D341Med (cell line): ENCODE measurements around the gene POLR2L.

Experiments used
- DNase-seq: peaks from one replicate; pipeline ENCODE4 v3.0.0; 2012; ENCODE audit warnings: low spot score

Gene POLR2L

GRCh38 chr11:842370-843002 is at the start of gene POLR2L, which contains the start of gene TSPAN4:
Gene POLR2L (minus strand): TSS chr11:842529. CDS start chr11:842508, 21 bp downstream.
Gene TSPAN4 (plus strand): TSS chr11:842852. CDS start chr11:850305, 7,453 bp downstream.
- DNase-seq, result peak; percentile 94

DNA sequence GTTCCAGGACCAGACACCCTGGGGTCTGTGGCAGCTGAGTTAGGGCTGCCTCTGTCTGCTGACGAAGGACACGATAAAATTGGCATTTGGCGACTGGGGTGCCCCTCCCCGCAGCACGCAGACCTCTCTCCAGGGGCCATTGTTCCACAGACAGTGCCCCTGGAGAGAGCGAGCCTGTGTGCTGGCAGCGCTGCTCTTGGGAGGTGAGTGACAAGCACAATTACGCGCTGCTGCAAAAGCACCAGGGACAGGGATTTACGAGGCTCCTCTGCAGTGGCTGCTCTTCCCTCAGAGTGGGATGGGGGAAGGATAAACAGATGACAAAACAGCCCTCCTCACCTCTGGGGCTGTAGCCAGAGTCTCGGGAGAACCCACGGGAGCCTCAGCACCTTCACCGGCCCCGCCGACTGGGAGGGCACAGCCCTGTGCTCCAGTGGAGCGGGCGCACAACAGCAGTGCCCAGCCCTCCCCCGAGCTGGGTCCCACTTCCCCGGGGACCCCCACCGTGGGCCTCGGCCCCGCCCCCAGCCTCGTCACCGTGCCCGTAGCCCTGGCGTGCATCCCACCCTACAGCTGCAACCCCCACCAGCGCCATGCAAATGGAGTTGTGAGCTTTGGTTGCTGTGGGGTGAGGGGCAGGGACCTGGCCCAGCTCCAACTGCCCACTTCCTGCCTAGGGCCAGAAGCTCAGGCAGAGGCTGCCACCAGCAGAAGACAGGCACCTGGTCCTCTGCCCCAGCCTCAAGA is 48.6 kb upstream of the POLR2L start:
- DNase-seq, result peak; percentile 69

- DNase-seq, result no peak
Measured at GRCh38 chr11:889687-890475, 47.6 kb upstream of the POLR2L start.

DNA sequence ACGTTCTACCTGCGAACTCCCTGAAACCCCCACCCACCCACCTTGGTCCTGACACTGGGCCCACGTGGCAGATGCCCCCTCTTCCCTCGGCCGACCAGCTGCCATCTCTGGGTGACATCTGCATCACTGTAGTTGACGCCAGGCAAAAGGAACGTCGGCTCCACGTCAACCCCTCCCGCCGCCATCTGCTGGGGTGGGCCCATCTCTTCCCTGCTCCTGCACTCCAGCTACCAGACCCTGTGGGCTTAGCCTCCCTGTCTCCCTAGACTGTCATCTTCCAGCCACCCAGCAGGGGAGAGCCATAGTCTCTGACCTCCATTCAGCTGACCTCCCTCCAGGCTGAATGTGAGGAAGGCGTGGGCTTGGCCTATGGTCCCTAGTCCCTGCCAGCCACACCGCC is 46.9 kb upstream of the POLR2L start:
- DNase-seq, result peak; percentile 81

GRCh38 chr11:888310-889212 is 46.2 kb upstream of the POLR2L start:
- peak; percentile 86 for DNase-seq

GRCh38 chr11:887589-887988 is 45.3 kb upstream of the POLR2L start:
- no peak for DNase-seq

GRCh38 chr11:886568-886967 is 44.2 kb upstream of the POLR2L start:
- no peak for DNase-seq

DNA sequence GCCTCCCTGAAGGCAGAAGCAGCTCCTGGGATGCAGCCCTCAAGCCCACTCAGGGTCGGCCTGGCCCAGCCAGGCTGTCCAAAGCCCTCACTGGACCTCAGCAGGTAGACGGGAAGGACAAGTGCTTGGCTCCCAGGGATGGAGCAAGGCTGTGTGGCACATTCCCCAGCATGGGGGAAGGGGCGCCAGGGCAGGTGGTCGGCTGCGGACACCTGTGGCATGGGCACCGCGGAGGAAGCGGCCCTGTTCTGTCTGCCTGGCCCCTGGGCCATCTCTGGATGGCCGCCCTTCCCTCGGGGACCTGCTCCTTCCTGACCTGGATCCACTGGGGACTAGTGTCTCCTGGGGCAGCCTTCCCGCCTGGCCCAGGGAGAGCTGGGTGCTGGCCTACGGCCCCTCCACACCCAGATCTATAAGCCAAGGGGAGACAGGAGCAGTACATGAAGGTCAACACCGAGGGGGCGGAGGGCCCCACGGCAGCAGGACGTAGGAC is 42.3 kb upstream of the POLR2L start:
- DNase-seq, result no peak

GRCh38 chr11:883527-883926 is 41.2 kb upstream of the POLR2L start:
- no peak for DNase-seq

DNA sequence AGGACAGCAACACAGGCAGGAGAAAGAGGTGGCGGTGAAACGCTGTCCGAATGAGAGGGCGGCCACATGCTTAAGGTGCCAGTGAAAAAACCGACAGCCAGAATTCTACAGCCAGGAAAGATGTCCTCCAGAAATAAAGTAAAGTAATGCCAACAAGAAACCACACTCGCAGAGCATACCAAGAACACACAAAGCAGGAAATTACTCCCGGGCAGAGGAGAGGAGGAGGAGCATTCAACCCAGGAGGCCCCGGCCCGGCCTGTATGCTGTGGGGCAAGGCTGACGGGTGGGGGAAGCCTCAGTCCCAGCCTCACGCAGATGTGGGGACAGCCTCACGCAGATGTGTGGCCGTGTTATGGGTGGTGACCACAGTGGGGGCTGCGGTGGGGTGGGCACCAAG is 40.3 kb upstream of the POLR2L start:
- DNase-seq, result no peak

DNA sequence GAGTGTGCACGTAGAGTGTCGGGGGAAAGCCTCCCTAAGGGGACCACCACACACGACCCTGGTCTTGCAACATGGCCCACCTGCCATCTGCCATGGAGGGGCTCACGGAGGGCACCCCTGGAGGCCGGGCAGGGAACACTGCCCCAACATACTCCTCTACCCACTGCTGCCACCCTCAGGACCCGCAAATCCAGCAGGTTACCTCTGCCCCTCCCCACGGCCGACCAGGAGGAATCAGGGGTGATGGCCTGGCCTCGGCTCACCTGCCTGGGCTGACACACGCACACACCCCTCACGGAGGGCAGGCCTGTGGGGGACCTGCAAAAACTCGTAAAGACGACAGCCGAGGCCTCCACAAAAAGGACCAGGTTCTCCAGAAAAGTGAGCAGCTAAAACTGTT is 38.1 kb upstream of the POLR2L start:
- DNase-seq, result no peak

DNA sequence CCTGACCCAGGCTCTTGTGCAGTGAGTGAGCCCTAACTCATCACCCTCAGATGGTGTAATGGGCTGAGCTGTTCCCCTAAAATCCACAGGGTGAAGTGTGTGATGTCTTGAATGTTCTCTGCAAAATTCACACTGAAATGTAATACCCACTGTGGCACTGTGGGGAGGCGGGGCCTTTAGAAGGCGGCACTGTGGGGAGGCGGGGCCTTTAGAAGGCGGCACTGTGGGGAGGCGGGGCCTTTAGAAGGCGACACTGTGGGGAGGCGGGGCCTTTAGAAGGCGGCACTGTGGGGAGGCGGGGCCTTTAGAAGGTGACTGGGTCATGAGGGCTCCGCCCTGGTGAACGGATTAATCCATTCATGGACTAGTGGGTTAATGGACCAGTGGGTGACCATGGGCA is 35.2 kb upstream of the POLR2L start:
- DNase-seq, result no peak

DNA sequence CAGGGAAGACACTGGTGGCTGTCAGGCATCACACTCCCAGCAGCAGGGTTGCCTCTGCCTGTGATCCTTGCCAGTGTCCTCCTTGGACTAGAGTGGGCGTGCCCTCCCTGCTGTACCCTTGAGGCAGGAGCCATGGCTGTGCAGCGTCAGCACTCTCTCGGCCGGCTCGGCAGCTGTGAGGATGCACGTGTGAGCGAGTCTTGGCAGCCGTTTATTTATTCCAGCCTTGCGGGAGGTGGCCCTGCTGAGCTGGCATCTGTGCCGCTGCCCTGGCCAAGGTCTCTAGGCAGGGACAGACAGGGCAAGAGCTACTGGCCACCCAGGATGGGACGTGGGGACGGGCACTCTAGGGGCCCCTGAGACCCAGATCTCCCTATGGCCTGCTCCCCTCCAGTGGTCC is 34.2 kb upstream of the POLR2L start:
- DNase-seq, result no peak

DNA sequence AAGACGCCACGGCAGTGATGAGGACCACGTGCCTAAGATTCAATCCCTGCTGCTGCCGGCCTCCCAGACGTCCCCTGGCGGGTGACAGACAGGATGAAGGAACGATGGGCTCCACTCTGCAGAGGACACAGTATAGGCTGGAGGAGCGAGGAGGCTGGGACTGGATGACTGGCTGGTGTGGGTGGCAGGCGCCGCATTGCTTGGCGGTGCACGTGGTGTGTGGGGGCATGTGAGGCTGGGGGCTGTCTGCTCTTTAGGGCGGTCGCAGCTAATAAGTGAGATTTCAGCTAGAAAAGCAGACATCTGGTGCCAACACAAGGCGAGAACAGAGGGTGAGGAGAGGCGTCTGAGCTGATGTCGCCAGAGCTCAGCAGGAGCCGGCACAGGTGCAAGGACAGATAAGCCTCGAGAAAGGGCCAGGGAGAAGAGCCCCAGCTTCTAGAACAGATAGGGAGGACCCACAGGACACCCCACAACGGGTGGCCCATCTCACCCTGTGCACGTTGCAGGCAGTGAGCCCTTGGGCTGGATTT is 33.5 kb upstream of the POLR2L start:
- no peak for DNase-seq

GRCh38 chr11:875203-875602 is 32.9 kb upstream of the POLR2L start:
- no peak for DNase-seq

DNA sequence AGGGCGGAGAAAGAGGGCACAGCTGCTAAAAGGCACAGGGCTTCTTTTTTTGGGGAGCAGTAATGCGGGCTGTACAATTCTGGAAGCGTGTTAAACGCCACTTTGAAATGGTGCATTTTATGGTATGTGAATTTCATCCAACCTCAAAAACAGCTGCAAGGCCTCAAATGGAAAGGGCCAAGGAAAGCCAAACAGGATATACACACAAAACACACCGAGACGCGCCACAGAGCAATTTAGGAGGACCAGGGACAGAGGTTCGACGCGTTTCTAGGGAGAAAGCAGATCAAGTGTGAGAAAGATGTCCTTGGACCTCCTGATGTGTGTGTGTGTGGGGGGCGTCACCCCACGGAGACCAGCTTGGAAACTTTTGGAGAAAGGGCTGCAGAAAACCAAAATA is 31.4 kb upstream of the POLR2L start:
- no peak for DNase-seq

DNA sequence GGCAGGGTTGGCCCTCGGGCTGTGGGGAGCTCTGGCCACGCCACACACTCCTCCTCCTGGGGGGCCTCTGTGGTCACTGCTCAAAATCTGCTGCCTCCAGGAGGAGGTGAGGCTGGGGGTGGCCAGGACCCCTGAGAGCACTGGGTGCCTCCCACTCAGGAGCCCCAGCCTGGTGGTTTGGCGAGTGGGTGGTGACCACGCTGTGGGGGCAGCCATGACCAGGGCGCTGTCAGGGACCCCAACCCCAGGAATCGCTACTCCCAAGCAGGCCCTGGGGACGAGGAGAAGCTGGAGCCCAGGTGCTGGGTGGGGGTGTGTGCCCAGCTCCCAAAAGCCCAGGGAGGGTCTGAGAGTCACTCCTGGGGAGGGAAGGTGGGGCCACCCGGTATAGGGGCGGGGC is 30.5 kb upstream of the POLR2L start:
- no peak for DNase-seq

- no peak for DNase-seq
Measured at GRCh38 chr11:871472-871871, 29.1 kb upstream of the POLR2L start.

GRCh38 chr11:870418-870817 is 28.1 kb upstream of the POLR2L start:
- no peak for DNase-seq

- DNase-seq, result no peak
Measured at GRCh38 chr11:870127-870413, 27.7 kb upstream of the POLR2L start.

DNA sequence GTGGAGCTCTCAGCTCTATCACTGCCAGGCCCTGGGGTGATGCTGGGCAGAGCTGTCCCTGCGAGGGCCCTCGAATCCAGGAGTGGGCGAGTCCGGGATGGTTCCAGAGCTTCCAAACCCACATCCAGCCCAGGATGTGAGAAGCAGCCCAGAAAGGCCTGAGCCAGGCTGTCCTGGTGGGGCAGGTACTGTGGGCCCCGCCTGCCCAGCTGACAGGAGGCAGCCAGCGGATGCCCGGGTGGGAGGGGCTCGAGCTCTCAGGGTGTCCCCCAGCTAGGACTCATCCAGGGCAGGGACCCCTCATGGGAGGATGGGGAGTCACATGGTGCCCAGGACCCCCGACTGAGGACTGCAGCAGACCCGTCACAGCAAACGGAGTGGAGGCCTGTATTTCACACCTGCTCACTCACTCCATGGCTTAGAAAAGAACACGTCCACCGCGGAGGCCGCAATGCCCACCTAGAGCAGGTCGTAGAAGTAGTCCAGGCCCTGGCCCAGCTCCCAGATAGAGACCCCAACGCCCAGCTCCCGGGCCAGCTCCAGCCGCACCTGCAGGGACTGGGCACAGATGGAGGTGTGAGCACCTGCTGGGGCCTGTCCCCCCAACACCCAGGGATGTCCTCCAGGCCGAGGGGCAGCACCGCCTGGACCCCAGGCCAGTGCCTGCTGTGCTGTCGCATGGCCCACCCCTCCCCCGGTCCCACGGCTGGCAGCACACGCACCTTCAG is 27.2 kb upstream of the POLR2L start:
- DNase-seq, result no peak
